Measurements from ENCODE around the gene CFLAR. TPM values are rescaled to one million over a fixed set of nuclear protein-coding genes. Genes with fewer than 3 reads are reported as not detected.

Gene CFLAR
- polyA plus RNA-seq, 1 of the 3 experiments (the other 2 are of a cell fraction): 23.7 TPM

DNA sequence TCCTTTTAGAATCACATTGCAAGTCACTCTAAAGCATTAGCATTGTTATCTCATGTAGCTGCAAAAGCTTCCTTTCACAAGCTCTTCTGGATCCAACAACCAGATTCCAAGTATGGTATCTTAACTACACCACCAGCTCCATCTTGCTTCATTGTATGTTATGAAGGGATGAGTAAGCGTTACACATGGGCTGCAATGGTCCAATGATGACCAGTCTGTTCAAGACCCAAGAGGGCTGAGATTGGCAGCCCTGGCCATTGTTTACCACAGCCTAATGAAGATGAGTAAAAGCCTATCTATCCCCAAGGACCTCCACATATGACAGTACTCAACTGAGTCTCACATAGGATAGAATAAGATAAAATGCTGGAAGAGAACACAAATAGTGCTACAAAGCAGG, 6.3 kb downstream of the CFLAR start (continued):
- TF ChIP-seq TAF1 (IDR thresholded peaks at IDR 0.05; ENCODE audit: borderline replicate concordance, low read depth, low read length) (no peak), NFIC (IDR thresholded peaks at IDR 0.05; ENCODE audit: borderline replicate concordance) (no peak)

DNA sequence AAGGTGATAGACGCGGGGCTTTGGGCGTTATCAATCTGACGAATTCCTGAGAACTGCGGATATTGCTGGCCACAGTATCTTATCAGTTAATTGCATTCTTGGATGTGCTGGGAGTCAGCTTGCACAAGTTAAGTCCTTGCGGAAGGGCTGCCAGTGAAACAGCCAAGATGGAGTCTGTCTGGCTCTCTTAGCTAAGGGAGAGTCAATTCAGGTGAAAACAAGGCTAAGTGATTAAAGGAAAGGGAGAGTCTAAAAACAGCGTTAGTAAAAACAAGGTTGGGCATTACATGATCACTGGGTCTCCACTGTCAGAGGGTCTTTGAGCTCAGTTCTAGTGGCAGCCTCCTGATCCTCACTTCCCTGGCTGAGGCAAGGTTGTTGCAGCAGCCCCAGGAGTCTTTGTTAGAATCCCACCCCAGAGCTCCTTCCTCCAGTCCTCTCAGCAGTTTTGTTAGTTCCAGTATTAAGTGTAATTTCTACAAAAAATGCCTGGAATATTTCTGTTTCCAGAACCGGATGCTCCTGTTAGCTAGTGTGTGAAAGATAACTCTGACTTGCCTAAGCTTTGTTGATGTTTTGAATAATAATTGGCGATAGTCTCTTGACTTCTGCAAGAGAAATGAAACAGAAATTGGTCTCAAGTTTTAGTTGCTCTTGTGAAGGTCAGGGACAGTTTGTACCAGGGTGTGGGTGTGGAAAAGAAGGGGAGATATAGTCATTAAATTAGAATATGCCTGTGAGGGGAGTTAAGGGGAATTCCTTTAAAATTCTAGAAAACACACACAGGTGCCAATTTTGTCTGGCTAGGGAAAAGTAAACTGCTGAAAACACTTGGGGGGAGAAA, 10.6 kb downstream of the CFLAR start:
- Histone ChIP-seq H3K36me3 (replicated peaks in 1 of 2; ENCODE audit: control insufficient read depth in 1 of 2, insufficient read depth in 2 of 2, low read length in 1 of 2) (peaks cover under 1 to 2% of the 10 kb centered on the region in 2 experiments), H4K20me1 (ENCODE audit: insufficient read depth) (no peaks in the 10 kb centered on the region), H3F3A (replicated peaks; ENCODE audit: insufficient read depth) (peaks cover 40% of the 10 kb centered on the region), H2AFZ (ENCODE audit: low read depth) (peak overlapping the region; percentile 53), H3K9me3 (no peaks in the 10 kb centered on the region), H3K27ac (ENCODE audit: low read depth in 2 of 2, low read length in 1 of 2) (peak overlapping the region; percentile 53 to 96; a peak in 3 of 4 replicates), H3K9ac (peak overlapping the region; percentile 75), H3K79me2 (ENCODE audit: insufficient read depth) (peaks cover 96% of the 10 kb centered on the region), H3K4me2 (peak overlapping the region; percentile 76), H3K9me2 (no peaks in the 10 kb centered on the region), H3K4me3 (ENCODE audit: low read depth in 2 of 2, low read length in 1 of 2) (0 out of 4 replicates have a peak overlapping the region, but pooled peaks of 1 of the 2 experiments have one; percentile 12), H3K4me1 (ENCODE audit: control insufficient read depth in 1 of 2, insufficient read depth in 2 of 2, low read depth in 1 of 2, low read length in 1 of 2) (peaks cover 24 to 60% of the 10 kb centered on the region in 2 experiments), H3K27me3 (ENCODE audit: insufficient read depth) (no peaks in the 10 kb centered on the region)
- CTCF ChIA-PET: interaction anchor here (1.1 to 1.4 kb wide), 3 partner anchors 9 to 51 kb away, joined by 3 to 5 read pairs (median 3); no protein-coding TSS in a partner anchor
- WGBS (ENCODE audit: low lambda C conversion rate): 65% methylated on average over 9 of the region's 9 CpGs
- DNase-seq: no peak
- POLR2A ChIA-PET: no interaction called here
- TF ChIP-seq, protein P1, sequence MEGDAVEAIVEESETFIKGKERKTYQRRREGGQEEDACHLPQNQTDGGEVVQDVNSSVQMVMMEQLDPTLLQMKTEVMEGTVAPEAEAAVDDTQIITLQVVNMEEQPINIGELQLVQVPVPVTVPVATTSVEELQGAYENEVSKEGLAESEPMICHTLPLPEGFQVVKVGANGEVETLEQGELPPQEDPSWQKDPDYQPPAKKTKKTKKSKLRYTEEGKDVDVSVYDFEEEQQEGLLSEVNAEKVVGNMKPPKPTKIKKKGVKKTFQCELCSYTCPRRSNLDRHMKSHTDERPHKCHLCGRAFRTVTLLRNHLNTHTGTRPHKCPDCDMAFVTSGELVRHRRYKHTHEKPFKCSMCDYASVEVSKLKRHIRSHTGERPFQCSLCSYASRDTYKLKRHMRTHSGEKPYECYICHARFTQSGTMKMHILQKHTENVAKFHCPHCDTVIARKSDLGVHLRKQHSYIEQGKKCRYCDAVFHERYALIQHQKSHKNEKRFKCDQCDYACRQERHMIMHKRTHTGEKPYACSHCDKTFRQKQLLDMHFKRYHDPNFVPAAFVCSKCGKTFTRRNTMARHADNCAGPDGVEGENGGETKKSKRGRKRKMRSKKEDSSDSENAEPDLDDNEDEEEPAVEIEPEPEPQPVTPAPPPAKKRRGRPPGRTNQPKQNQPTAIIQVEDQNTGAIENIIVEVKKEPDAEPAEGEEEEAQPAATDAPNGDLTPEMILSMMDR (IDR thresholded peaks at IDR 0.05): no peak
- TF ChIP-seq RAD21 (IDR thresholded peaks at IDR 0.05; ENCODE audit: low read length) (no peak), SIN3A (IDR thresholded peaks at IDR 0.05; ENCODE audit: borderline replicate concordance, low read depth, low read length) (0 out of 2 replicates have a peak, but pooled peaks have one; percentile 27), YY1 (IDR thresholded peaks at IDR 0.05; ENCODE audit: low read depth) (0 out of 2 replicates have a peak, but pooled peaks have one; percentile 33), MEF2A (IDR thresholded peaks at IDR 0.05; ENCODE audit: borderline replicate concordance, low read depth) (no peak), SMC3 (IDR thresholded peaks at IDR 0.05; ENCODE audit: low read depth, low read length) (no peak), TCF12 (IDR thresholded peaks at IDR 0.05) (no peak), TEAD4 (IDR thresholded peaks at IDR 0.05; ENCODE audit: borderline replicate concordance, insufficient read depth) (no peak), TAF1 (IDR thresholded peaks at IDR 0.05; ENCODE audit: borderline replicate concordance, low read depth, low read length) (no peak)
- TF ChIP-seq, protein P2, sequence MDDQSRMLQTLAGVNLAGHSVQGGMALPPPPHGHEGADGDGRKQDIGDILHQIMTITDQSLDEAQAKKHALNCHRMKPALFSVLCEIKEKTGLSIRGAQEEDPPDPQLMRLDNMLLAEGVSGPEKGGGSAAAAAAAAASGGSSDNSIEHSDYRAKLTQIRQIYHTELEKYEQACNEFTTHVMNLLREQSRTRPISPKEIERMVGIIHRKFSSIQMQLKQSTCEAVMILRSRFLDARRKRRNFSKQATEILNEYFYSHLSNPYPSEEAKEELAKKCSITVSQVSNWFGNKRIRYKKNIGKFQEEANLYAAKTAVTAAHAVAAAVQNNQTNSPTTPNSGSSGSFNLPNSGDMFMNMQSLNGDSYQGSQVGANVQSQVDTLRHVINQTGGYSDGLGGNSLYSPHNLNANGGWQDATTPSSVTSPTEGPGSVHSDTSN (IDR thresholded peaks at IDR 0.05): no peak

Data from SK-N-SH (cell line).